ENCODE measurements around the gene CATSPER4. TPM values are rescaled to one million over a fixed set of nuclear protein-coding genes. Genes with fewer than 3 reads are reported as not detected.
"Not testable (repeated sequence)": the region's sequence is repeated elsewhere in the genome, so short reads cannot be mapped to it uniquely, and the experiment has no call there.

Gene CATSPER4
- total RNA-seq, 2 donors from 2014 or later, result 1.5 TPM; not detected in 1

DNA sequence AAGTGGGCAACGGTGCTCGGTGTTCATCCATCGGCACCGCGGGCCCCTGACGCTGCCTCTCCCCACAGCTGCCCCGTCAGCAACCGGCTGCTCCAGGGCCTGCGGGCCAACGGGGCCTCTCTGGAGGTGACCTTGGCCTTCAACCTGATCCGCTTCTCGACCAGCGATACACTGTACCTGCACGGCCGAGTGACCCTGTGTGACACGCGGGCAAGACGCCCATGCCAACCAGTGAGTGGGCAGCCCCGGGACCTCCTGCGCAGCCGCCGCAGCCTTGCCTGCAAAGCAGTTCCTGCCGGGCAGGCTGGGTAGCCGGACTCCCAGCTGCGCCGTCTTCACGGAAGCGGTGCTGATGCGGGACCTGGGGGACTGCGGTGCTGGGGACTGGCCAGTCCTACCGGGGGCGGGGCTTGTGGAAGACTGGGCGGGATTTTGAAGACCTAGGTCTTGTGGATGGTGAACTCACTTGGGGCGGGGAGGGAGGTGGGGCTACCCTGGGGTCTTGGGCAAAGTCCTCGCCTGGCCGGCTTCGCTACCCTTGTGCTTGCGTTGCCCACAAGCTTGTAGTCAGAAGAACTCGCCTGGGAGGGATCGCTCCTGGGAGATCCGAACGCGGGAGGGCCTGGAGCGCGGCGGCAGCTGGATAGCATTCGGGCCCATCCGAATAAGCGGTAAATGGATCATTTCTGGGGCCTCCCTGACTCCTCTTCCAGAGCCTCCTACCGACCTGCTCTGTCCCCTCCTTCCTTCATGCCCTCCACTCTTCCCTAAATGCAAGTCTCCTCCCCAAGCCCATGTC, 34.8 kb downstream of the CATSPER4 start:
- Histone ChIP-seq H3K4me1 (replicated peaks) (no peaks in the 10 kb centered on the region), H3K36me3 (no peaks in the 10 kb centered on the region), H3K27ac (no peak overlapping the region), H3K9me3 (no peaks in the 10 kb centered on the region), H3K4me3 (peak overlapping the region; percentile 3 to 15), H3K27me3 (replicated peaks; ENCODE audit: insufficient read depth) (no peaks in the 10 kb centered on the region)
- peak; percentile 14 for DNase-seq (ENCODE audit: low spot score)
- 12% methylated on average over 47 of the region's 50 CpGs for WGBS
- no peak for TF ChIP-seq POLR2A (IDR thresholded peaks at IDR 0.05)
- TF ChIP-seq, protein P1, sequence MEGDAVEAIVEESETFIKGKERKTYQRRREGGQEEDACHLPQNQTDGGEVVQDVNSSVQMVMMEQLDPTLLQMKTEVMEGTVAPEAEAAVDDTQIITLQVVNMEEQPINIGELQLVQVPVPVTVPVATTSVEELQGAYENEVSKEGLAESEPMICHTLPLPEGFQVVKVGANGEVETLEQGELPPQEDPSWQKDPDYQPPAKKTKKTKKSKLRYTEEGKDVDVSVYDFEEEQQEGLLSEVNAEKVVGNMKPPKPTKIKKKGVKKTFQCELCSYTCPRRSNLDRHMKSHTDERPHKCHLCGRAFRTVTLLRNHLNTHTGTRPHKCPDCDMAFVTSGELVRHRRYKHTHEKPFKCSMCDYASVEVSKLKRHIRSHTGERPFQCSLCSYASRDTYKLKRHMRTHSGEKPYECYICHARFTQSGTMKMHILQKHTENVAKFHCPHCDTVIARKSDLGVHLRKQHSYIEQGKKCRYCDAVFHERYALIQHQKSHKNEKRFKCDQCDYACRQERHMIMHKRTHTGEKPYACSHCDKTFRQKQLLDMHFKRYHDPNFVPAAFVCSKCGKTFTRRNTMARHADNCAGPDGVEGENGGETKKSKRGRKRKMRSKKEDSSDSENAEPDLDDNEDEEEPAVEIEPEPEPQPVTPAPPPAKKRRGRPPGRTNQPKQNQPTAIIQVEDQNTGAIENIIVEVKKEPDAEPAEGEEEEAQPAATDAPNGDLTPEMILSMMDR (IDR thresholded peaks at IDR 0.05), result no peak
- no peak for TF ChIP-seq POLR2AphosphoS5 (IDR thresholded peaks at IDR 0.05)
- intact Hi-C loops (cut with DNase I), result no loop called here

DNA sequence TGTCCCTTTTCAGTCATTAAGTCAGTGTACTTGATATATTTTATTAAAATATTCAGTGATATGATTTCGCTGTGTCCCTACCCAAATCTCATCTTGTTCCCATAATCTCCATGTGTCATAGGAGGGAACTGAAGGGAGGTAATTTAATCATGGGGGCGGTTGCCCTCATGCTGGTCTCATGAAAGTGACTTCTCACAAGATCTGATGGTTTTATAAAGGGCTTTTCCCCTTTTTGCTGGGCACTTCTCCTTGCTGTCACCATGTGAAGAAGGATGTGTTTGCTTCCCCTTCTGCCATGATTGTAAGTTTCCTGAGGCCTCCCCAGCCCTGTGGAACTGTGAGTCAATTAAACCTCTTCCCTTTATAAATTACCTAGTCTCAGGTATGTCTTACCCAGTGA, 40.3 kb downstream of the CATSPER4 start:
- not testable (repeated sequence) for H3K4me1 ChIP-seq (replicated peaks); H3K27me3 ChIP-seq (replicated peaks; ENCODE audit: insufficient read depth); H3K36me3 ChIP-seq; DNase-seq (ENCODE audit: low spot score); H3K27ac ChIP-seq; H3K4me3 ChIP-seq; H3K9me3 ChIP-seq
- 78% methylated on average over 2 of the region's 2 CpGs for WGBS
- intact Hi-C loops (cut with DNase I), result loop anchor here (5.0 kb wide), 1 partner anchor 47 kb away; no protein-coding TSS in a partner anchor

DNA sequence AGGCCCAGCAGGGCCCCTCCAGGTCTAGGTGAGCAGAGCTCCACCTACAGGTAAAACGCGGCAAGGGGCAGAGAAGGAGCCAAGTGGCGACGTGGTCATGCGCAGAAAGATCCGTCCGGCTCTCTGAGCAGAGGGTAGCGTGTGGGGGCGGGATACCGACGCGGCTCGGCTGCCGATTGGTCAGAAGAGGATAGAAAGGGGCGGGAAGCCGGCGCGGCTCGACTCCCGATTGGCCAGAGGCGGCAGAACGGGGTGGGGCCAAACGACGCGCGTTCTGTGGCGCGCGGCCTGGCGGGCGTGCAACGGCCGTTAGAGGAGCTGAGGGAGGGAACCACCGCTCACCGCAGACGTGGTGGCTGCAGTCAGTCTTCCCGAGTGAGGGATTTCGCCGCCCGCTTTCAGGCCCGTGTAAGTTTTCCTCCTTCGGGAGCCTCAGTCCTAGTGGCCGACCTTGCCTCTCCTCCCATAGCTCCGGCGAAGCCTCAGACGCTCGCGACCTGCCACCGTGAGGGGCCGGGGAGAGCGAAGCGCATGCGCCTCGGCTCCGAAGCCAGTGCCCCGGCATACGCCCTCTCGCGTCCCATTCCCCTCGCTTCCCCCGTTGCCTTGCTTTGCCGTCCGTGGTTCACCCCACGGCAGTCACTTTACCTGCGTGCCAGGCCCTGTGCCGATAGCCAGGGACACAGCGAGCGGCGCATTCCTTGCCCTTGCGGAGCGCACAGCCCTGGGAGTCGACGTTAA, 43.7 kb downstream of the CATSPER4 start, which contains the start of gene CEP85:
Gene CEP85 (plus strand): TSS at position 298 of the 741 bp plus-strand sequence. CDS start 5,584 bp downstream, outside the sequence.
- no peaks in the 10 kb centered on the region for H3K27me3 ChIP-seq (replicated peaks; ENCODE audit: insufficient read depth)
- TF ChIP-seq POLR2AphosphoS5 (IDR thresholded peaks at IDR 0.05), result peak; percentile 94
- TF ChIP-seq POLR2A (IDR thresholded peaks at IDR 0.05), result peak; percentile 84
- TF ChIP-seq, protein P1 (IDR thresholded peaks at IDR 0.05), result peak; percentile 63 to 96 (median 88)
- peak within 1 kb of the TSS; percentile 84 to 88 for H3K27ac ChIP-seq
- peak within 1 kb of the TSS; percentile 57 to 70 for H3K4me3 ChIP-seq
- intact Hi-C loops (cut with DNase I), result loop anchor here (2.0 to 5.0 kb wide), 2 partner anchors 43 to 65 kb away; partner anchors contain the start of genes C1orf232 and ZNF593
- no peaks in the 10 kb centered on the region for H3K4me1 ChIP-seq (replicated peaks)
- WGBS, result under 1% methylated on average over 65 of the region's 73 CpGs
- no peaks in the 10 kb centered on the region for H3K36me3 ChIP-seq
- H3K9me3 ChIP-seq, result no peaks in the 10 kb centered on the region
- DNase-seq (ENCODE audit: low spot score), result peak; percentile 98

DNA sequence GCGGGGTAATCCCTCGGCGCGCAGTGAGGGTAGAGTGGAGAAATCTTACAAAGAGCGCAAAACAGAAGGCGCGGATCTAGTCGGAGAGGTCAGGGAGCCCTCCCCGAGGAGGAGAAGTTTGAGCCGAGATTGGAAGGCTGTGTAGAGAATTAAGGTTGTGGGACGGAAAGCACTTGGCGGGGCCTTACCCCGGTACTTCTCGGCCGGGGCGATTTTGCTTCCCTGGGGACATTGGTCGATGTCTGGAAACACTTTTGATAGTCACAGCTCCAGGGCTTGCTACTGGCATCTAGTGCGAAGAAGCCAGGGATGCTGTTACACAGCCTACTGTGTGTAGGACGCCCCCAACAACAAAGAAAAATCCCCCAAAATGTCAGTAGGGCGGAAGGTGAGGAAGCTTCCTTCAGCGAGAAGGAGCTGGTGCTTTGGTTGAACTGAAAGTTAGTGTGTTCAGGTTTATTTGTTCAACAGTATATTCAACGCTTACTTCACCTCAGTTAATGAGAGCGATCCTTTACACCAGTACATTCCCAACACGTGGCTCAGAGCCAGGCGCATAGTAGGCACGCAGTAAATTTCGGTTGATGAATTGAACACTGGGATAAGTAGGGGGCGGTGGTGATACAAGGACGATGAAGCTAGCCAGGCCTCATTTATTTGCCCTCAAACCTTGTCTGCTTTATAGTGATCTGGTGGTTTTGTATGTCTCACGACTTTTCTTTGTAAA, 44.4 kb downstream of the CATSPER4 start:
- Histone ChIP-seq H3K27me3 (replicated peaks; ENCODE audit: insufficient read depth) (no peaks in the 10 kb centered on the region), H3K4me1 (replicated peaks) (no peaks in the 10 kb centered on the region), H3K36me3 (no peaks in the 10 kb centered on the region), H3K4me3 (peak overlapping the region; percentile 57 to 70), H3K27ac (peak overlapping the region; percentile 84 to 88), H3K9me3 (no peaks in the 10 kb centered on the region)
- intact Hi-C loops (cut with DNase I), result loop anchor here (5.0 kb wide), 1 partner anchor 42 kb away; no protein-coding TSS in a partner anchor
- TF ChIP-seq POLR2A (IDR thresholded peaks at IDR 0.05) (no peak), POLR2AphosphoS5 (IDR thresholded peaks at IDR 0.05) (no peak)
- TF ChIP-seq, protein P1 (IDR thresholded peaks at IDR 0.05), result no peak
- WGBS, result 3% methylated on average over 30 of the region's 30 CpGs
- peak; percentile 20 for DNase-seq (ENCODE audit: low spot score)
